Neural cell (in vitro differentiated cells): ENCODE data around the gene HAUS3.

Experiments
- CTCF ChIP-seq: fragments of 450-650 bp; IDR thresholded peaks from 2 replicates; pipeline ENCODE4 v1.5.1; 2014; ENCODE audit warnings: antibody characterized with exemption, mild to moderate bottlenecking, moderate library complexity; ENCODE audit not compliant: poor library complexity, severe bottlenecking
- EZH2 ChIP-seq: fragments of 200-600, 300-800 bp; shearing (Covaris generic), sonication (generic); IDR thresholded peaks from 2 replicates; pipeline ENCODE4 v1.6.1; 2014; ENCODE audit warnings: antibody characterized with exemption, low read length, borderline replicate concordance, mild to moderate bottlenecking; ENCODE audit not compliant: insufficient read depth, poor library complexity, severe bottlenecking
- MXI1 ChIP-seq: fragments of 450-650 bp; conservative IDR thresholded peaks from 2 replicates; pipeline ENCODE4 v1.6.1; 2014; ENCODE audit warnings: antibody characterized with exemption, mild to moderate bottlenecking; ENCODE audit not compliant: poor library complexity, severe bottlenecking

- no peak for TF ChIP-seq CTCF
- TF ChIP-seq MXI1 = no peak
- TF ChIP-seq EZH2 = no peak
Measured at GRCh38 chr4:2241003-2241402, 918 bp downstream of the HAUS3 start.
